Mesodermal cell (in vitro differentiated cells): ENCODE measurements around the gene NISCH.

ENCODE experiments used
- H3K27ac ChIP-seq: 2 replicates; pipeline ENCODE4 v1.7.0; 2013; ENCODE audit warnings: mild to moderate bottlenecking, low read depth, low read length, moderate library complexity; ENCODE audit not compliant: severe bottlenecking
- H3K36me3 ChIP-seq: 2 replicates; pipeline ENCODE4 v1.7.1; 2013; ENCODE audit warnings: mild to moderate bottlenecking, low read length, moderate library complexity; ENCODE audit not compliant: control insufficient read depth, insufficient read depth
- H3K4me1 ChIP-seq: one replicate; pipeline ENCODE4 v1.7.1; 2013; ENCODE audit warnings: mild to moderate bottlenecking, low read length; ENCODE audit not compliant: insufficient read depth, control insufficient read depth, poor library complexity, severe bottlenecking
- H3K4me3 ChIP-seq: 2 replicates; pipeline ENCODE4 v1.7.0; 2013; ENCODE audit warnings: low read length, control low read depth, mild to moderate bottlenecking; ENCODE audit not compliant: insufficient read depth, poor library complexity, severe bottlenecking; ENCODE audit errors: extremely low read depth
- H3K9me3 ChIP-seq: 2 replicates; pipeline ENCODE4 v1.7.1; 2013; ENCODE audit warnings: mild to moderate bottlenecking, low read length, moderate library complexity; ENCODE audit not compliant: control insufficient read depth
- WGBS, 2 experiments: methylation state at CpG; one replicate each; pipeline ENCODE4 v1.1.5; 2013; ENCODE audit warnings: missing lambda C conversion rate in 2 of 2; ENCODE audit not compliant: insufficient coverage in 2 of 2; 5-methylcytosine and 5-hydroxymethylcytosine counted together

The NISCH gene

DNA sequence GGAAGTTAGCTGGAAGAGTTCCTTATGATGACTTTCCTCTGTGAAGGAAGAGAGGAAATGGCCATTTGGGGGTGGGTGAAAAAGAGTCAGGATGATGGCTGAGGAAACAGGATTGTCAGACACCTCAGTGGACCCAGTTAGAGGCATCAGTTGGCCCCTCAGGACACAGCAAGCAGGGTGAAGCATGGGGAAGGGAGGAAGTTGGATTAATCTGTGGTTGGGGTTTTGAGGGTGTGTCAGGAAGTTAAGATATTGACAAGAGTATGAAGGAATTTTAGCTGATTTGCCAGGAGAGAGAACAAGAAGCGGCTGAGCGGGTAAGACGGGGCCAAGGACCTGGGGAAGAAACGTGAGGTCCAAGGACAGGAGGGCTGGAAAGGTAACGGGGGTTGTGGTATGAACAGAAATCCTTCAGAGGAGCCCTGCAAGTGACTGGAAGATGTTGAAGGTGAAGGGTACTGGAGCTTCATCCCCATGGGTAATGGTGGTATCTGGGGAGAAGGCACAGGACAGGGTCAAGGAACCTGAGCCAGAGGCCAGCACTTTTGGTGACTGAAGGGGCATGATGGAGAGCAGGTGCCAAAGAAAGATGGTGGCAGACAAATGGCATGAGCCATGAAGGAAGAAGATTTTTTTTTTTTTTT, 83.7 kb downstream of the NISCH start:
- H3K4me3 ChIP-seq: no peak overlapping the region

GRCh38 chr3:52541050-52541449, 85.6 kb downstream of the NISCH start:
- peaks cover 16% of the 10 kb centered on the region for H3K4me1 ChIP-seq
- H3K9me3 ChIP-seq: no peaks in the 10 kb centered on the region
- no peak overlapping the region for H3K4me3 ChIP-seq
- 100% methylated on average over 2 of the region's 2 CpGs; no CpG with 5 or more reads in 1 of the 2 experiments for WGBS, 2 experiments
- H3K36me3 ChIP-seq: peaks cover 69% of the 10 kb centered on the region
- no peak overlapping the region for H3K27ac ChIP-seq

More for the DNA sequence above, 83.7 kb downstream of the NISCH start:
- no peak overlapping the region for H3K27ac ChIP-seq
- H3K4me1 ChIP-seq: peaks cover 16% of the 10 kb centered on the region
- peaks cover 51% of the 10 kb centered on the region for H3K36me3 ChIP-seq
- WGBS, 2 experiments: 93 to 100% methylated on average over 5 of the region's 5 CpGs
- no peaks in the 10 kb centered on the region for H3K9me3 ChIP-seq
